Panc1 (cell line): ENCODE results near the gene LYPD6. TPM values are rescaled to one million over a fixed set of nuclear protein-coding genes. Genes with fewer than 3 reads are reported as not detected.

Source experiments
- ATAC-seq: fragments of 200-7000 bp; cut with Tn5 transposase; 2 replicates; pipeline ENCODE4 v1.9.1; 2020; ENCODE audit warnings: mild to moderate bottlenecking, moderate library complexity
- BruUV-seq: library from RNA; stranded (reverse); fragments of 400-500 nt; replicated peaks from 2 replicates; lab custom pipeline; 2021; lab: Mats Ljungman, UMichigan
- CTCF ChIA-PET: fragments of 300-600 bp; sonication (Branson Sonifier 250); formaldehyde crosslinking; loops from one replicate; lab custom pipeline; 2022; ENCODE audit warnings: antibody characterized with exemption; lab: Charles Lee
- POLR2A ChIA-PET: fragments of 300-600 bp; sonication (Branson Sonifier 250); formaldehyde crosslinking; loops from one replicate; lab custom pipeline; 2022; ENCODE audit warnings: antibody characterized with exemption; lab: Charles Lee
- DNase-seq: peaks from one replicate; pipeline ENCODE4 v3.0.0-alpha.2; 2010; ENCODE audit warnings: low read depth, low spot score
- H3K27ac ChIP-seq: 2 replicates; pipeline ENCODE4 v1.5.1; 2011; ENCODE audit warnings: mild to moderate bottlenecking, low read length, inconsistent platforms
- H3K27me3 ChIP-seq: fragments of 200-500 bp; sonication (Bioruptor generic); 2 replicates; pipeline ENCODE4 v1.6.0; 2014; ENCODE audit warnings: low read length, inconsistent platforms; ENCODE audit not compliant: control insufficient read depth, insufficient read depth
- H3K36me3 ChIP-seq: fragments of 200-500 bp; sonication (Bioruptor generic); 2 replicates; pipeline ENCODE4 v1.5.1; 2014; ENCODE audit warnings: inconsistent platforms, mild to moderate bottlenecking, low read length, moderate library complexity; ENCODE audit not compliant: control insufficient read depth, insufficient read depth
- H3K4me1 ChIP-seq: 2 replicates; pipeline ENCODE4 v1.5.1; 2011; ENCODE audit warnings: inconsistent platforms, mild to moderate bottlenecking, low read length, moderate library complexity; ENCODE audit not compliant: control insufficient read depth, insufficient read depth
- H3K4me3 ChIP-seq, 2 experiments: 2 replicates each; pipeline ENCODE4 v1.5.1; 2011 to 2012; ENCODE audit warnings: low read depth in 2 of 2, low read length in 2 of 2, mild to moderate bottlenecking in 2 of 2, inconsistent platforms in 1 of 2, moderate library complexity in 1 of 2
- H3K9me3 ChIP-seq: fragments of 200-500 bp; sonication (Bioruptor generic); 2 replicates; pipeline ENCODE4 v1.5.1; 2014; ENCODE audit warnings: low read depth, mild to moderate bottlenecking, inconsistent platforms, low read length, moderate library complexity; ENCODE audit not compliant: control insufficient read depth, insufficient read depth
- POLR2AphosphoS5 ChIP-seq: IDR thresholded peaks from 2 replicates; pipeline ENCODE4 v1.6.1; 2012; ENCODE audit warnings: mild to moderate bottlenecking, low read depth, low read length, moderate library complexity
- SIN3A ChIP-seq: IDR thresholded peaks from 2 replicates; pipeline ENCODE4 v1.6.1; 2012; ENCODE audit warnings: low read depth, mild to moderate bottlenecking, low read length, moderate library complexity, borderline replicate concordance; ENCODE audit not compliant: insufficient read depth
- TCF7L2 ChIP-seq: IDR thresholded peaks from 2 replicates; pipeline ENCODE4 v1.6.1; 2011; ENCODE audit warnings: mild to moderate bottlenecking, low read depth, low read length, inconsistent platforms
- in situ Hi-C: cut with HindIII; loops from 2 replicates; pipeline ENCODE4 v1.10.0; 2016; ENCODE audit warnings: low sequenced_read_pairs, low pct_unique_long_range_greater_than_20kb
- intact Hi-C: fragments of 100-400 bp; cut with micrococcal nuclease; formaldehyde crosslinking; loops from one replicate; pipeline ENCODE4 v1.10.0; 2022; ENCODE audit not compliant: unreplicated experiment
- total RNA-seq: library from RNA; stranded (reverse); gene quantifications from one replicate; pipeline ENCODE4 v1.2.1, GENCODE V29; 2021; ENCODE audit not compliant: unreplicated experiment
- TF ChIP-seq, protein P1 (sequence below): fragments of 450-650 bp; IDR thresholded peaks from 2 replicates; pipeline ENCODE4 v1.5.1; 2017; ENCODE audit warnings: mild to moderate bottlenecking
- TF ChIP-seq, protein P2 (sequence below), 2 experiments: IDR thresholded peaks; 2 replicates each; pipeline ENCODE4 v1.6.1; 2011 to 2012; ENCODE audit warnings: low read depth in 2 of 2, control low read depth in 1 of 2, low read length in 1 of 2, mild to moderate bottlenecking in 1 of 2, moderate library complexity in 1 of 2; ENCODE audit not compliant: insufficient read depth in 1 of 2

LYPD6 gene
- total RNA-seq, 1 experiment from 2014 or later: 0.31 TPM

DNA sequence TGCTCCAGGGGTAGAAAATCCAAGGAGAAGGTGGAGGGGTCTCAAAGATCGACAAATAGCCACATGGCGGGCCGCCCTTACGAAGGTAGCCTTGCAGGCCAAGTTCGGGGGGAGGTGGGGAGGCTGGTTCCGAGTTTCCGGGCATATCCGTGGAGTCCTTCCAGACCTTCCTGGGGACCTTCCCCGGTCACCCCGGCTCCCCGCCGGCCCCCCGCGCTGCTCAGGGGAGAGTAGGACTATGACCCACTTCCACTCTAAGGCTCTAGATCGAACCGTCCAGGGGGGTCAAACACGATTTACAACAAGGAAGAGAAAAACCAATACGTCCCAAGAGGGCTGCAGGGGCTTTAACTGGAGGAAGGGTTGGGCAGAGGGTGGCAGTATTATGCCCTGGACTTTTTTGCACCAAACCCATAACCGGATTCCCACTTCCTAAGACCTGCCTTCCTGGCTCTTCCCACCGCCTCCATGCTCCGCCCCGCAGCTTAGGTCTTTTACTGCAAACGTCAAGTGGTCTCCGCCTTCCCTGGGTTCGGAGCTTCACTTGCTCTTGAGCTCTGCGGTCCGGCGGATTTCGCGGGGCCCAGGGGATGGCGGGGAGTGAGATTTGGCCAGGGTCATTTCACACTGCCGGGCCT, 779 bp upstream of the LYPD6 start:
- H3K4me3 ChIP-seq: peak overlapping the region; percentile 61 to 66
- DNase-seq (no peak), ATAC-seq (peak; percentile 79)
- no peaks in the 10 kb centered on the region for H3K9me3 ChIP-seq
- no TSS peak for BruUV-seq
- intact Hi-C loops (loop anchor here (5.0 kb wide), 1 partner anchor 228 kb away; no protein-coding TSS in a partner anchor), in situ Hi-C loops (no loop called here)
- ChIA-PET POLR2A (no interaction called here), CTCF (interaction anchor here (0.6 kb wide), 1 partner anchor 184 kb away, joined by 4 read pairs; no protein-coding TSS in a partner anchor)
- TF ChIP-seq TCF7L2 (no peak), POLR2AphosphoS5 (no peak), SIN3A (no peak)
- TF ChIP-seq, protein P1, sequence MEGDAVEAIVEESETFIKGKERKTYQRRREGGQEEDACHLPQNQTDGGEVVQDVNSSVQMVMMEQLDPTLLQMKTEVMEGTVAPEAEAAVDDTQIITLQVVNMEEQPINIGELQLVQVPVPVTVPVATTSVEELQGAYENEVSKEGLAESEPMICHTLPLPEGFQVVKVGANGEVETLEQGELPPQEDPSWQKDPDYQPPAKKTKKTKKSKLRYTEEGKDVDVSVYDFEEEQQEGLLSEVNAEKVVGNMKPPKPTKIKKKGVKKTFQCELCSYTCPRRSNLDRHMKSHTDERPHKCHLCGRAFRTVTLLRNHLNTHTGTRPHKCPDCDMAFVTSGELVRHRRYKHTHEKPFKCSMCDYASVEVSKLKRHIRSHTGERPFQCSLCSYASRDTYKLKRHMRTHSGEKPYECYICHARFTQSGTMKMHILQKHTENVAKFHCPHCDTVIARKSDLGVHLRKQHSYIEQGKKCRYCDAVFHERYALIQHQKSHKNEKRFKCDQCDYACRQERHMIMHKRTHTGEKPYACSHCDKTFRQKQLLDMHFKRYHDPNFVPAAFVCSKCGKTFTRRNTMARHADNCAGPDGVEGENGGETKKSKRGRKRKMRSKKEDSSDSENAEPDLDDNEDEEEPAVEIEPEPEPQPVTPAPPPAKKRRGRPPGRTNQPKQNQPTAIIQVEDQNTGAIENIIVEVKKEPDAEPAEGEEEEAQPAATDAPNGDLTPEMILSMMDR: no peak
- TF ChIP-seq, protein P2, sequence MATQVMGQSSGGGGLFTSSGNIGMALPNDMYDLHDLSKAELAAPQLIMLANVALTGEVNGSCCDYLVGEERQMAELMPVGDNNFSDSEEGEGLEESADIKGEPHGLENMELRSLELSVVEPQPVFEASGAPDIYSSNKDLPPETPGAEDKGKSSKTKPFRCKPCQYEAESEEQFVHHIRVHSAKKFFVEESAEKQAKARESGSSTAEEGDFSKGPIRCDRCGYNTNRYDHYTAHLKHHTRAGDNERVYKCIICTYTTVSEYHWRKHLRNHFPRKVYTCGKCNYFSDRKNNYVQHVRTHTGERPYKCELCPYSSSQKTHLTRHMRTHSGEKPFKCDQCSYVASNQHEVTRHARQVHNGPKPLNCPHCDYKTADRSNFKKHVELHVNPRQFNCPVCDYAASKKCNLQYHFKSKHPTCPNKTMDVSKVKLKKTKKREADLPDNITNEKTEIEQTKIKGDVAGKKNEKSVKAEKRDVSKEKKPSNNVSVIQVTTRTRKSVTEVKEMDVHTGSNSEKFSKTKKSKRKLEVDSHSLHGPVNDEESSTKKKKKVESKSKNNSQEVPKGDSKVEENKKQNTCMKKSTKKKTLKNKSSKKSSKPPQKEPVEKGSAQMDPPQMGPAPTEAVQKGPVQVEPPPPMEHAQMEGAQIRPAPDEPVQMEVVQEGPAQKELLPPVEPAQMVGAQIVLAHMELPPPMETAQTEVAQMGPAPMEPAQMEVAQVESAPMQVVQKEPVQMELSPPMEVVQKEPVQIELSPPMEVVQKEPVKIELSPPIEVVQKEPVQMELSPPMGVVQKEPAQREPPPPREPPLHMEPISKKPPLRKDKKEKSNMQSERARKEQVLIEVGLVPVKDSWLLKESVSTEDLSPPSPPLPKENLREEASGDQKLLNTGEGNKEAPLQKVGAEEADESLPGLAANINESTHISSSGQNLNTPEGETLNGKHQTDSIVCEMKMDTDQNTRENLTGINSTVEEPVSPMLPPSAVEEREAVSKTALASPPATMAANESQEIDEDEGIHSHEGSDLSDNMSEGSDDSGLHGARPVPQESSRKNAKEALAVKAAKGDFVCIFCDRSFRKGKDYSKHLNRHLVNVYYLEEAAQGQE (IDR thresholded peaks at IDR 0.05; ENCODE audit: insufficient read depth in 1 of 2, low read depth in 2 of 2, low read length in 1 of 2): no peak
- no peaks in the 10 kb centered on the region; the same call in 1 of the 2 replicates for H3K4me1 ChIP-seq
- no peaks in the 10 kb centered on the region for H3K36me3 ChIP-seq
- peaks cover 34% of the 10 kb centered on the region for H3K27me3 ChIP-seq
- H3K27ac ChIP-seq: no peak overlapping the region

DNA sequence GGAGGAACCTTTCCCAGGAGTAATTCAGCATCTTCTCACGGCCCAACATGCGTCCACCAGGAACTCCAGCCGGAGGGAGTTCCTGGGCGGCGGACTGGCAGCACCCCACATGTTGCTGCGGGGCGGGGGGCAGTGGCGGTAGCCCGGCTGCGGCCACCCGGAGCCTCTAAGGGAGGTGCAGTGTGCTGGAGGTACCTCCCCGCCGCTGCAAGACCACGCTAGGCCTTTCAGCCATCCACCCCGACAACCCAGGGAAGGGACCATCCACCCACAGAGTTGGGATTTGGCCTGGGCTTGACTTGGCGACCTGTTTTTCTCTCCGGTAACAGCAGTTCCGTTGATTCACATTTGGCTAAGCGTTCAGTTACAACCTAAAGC, 625 bp downstream of the LYPD6 start:
- no peak for DNase-seq
- H3K4me1 ChIP-seq: no peaks in the 10 kb centered on the region; the same call in 1 of the 2 replicates
- H3K27ac ChIP-seq: no peak overlapping the region
- no peaks in the 10 kb centered on the region for H3K36me3 ChIP-seq
- in situ Hi-C loops (no loop called here), intact Hi-C loops (no loop called here)
- POLR2A ChIA-PET: no interaction called here
- peaks cover 34% of the 10 kb centered on the region for H3K27me3 ChIP-seq
- CTCF ChIA-PET: no interaction called here
- TF ChIP-seq POLR2AphosphoS5 (no peak), TCF7L2 (no peak), SIN3A (no peak)
- TF ChIP-seq, protein P1: no peak
- TF ChIP-seq, protein P2 (IDR thresholded peaks at IDR 0.05; ENCODE audit: insufficient read depth in 1 of 2, low read depth in 2 of 2, low read length in 1 of 2): no peak
- H3K4me3 ChIP-seq: peak overlapping the region; percentile 47 to 61
- ATAC-seq: no peak
- H3K9me3 ChIP-seq: no peaks in the 10 kb centered on the region
- no TSS peak for BruUV-seq
